Amygdala (tissue), 56 donors: ENCODE data around the gene TAF15.
A peak's percentile ranks its signal among the peaks of the same experiment; 100 is the strongest.

ENCODE experiments used
- DNase-seq, 56 donors: peaks; one replicate each; lab custom pipeline; 2025; lab: John Stamatoyannopoulos, UW

The TAF15 gene

GRCh38 chr17:35867574-35867973 is 58.3 kb downstream of the TAF15 start:
- no peak for DNase-seq

- no peak for DNase-seq
Measured at GRCh38 chr17:35868737-35869136, 59.5 kb downstream of the TAF15 start, which contains the start of gene HEATR9. TSS of gene HEATR9 (minus strand) at chr17:35868891. CDS start at chr17:35868742, 149 bp downstream.

- DNase-seq, result no peak
Measured at GRCh38 chr17:35870906-35871819, 61.9 kb downstream of the TAF15 start.

- no peak for DNase-seq
Measured at GRCh38 chr17:35872196-35872980, 63.1 kb downstream of the TAF15 start.

DNA sequence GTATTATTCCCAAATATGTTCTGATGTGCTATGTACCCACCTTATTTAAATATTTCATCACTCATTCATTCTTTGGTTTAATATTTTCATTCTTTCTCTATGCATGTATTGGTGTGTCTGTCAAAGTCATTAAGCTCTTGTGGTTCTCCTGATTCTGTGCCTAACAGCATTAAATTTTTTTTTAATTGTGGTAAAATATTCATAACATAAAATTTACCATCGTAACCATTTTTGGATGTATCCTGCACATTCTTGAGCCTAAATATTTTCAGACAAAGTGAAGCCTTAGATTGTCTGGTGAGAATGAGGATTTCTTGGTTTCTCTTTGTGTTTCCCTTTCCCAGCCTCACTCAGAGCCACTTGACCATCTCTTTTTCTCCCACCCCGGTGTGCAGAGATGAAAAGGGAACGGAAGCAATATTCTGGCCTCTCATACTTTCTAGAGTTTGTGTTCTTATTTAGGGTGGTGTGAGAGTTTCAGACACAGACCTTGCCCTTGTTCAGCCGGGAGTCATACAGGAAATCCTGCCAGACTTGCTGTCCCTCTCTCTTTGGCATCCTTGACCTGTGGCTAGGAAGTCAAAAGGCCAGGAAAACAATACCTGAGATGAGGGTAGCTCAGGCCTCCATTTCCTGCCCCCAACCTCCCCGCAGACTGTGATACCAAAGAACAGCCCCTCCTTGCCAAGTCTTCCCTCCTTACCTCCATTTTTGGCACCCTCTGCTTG is 66.0 kb downstream of the TAF15 start:
- DNase-seq, result no peak

GRCh38 chr17:35875800-35876139 is 66.5 kb downstream of the TAF15 start:
- DNase-seq, result no peak

DNA sequence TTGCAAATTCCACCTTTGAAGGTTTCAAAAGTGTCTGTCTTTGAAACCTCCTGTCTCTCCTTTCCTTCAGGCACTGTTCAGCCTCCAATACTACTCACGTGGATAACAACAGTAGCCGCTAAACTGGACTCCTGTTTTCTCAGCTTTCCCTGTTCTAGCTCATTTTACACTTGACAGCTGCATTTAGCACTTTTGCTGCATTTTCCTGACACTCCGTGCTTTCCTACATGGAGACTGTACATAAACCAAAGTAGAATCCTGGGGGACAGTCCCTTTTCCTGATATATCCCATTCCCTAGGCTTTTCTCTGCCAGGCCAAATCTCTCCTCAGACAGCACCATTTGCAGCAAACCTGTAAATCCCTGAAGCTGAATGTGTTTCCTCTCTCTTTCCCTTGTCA is 67.2 kb downstream of the TAF15 start:
- DNase-seq, result no peak

- DNase-seq, result no peak
Measured at GRCh38 chr17:35877345-35878029, 68.2 kb downstream of the TAF15 start.

GRCh38 chr17:35878361-35878760 is 69.1 kb downstream of the TAF15 start:
- DNase-seq, result no peak

DNA sequence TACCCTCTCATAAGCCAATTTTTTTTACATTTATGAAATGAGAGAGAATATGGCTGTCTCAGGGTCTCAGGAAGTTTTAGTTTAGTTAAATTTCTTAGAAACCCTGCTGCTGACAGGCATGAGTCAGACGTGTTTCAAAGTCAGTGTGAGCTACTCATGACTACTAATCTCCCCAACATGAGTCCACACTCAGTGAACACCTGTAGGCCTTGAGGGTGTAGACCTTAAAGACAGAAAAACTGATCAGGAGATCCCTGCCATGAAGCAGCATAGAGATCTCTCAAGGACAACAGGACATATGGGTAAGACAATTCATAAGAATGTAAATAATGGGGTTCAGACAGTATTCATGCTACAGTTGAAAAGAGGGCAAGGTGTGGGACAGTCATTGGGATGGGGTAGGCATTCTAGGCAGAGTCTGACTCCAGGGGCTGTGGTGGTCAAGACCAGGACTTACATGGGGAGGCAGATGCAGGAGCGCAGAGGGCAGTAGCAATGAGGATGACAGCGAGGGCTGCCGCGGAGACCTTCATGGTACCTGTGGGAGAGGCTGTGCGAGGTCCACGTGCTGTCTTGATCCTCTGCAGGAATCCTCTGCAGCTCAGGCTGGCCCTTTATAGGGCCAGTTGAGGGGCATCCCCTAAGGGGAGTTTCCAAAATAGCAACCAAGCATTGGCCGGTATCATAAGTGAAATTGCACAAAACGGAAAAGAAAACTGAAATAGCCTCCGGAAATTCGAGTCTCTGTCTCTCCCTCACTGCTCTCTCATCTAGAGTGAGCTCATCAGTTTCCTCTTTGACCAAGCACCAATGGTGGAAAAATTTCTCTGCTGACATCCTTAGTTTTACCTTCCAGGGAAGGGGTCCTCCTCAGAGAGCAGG is 70.7 kb downstream of the TAF15 start, which contains the start of gene CCL5:
CCL5 (minus strand) TSS at position 588 of the 882 bp plus-strand sequence.
- no peak for DNase-seq

GRCh38 chr17:35889241-35889640 is 80.0 kb downstream of the TAF15 start:
- no peak for DNase-seq

GRCh38 chr17:35889818-35890773 is 80.8 kb downstream of the TAF15 start:
- DNase-seq, result peak in 16 of 56 donors; percentile 1 to 60 (median 7)

DNA sequence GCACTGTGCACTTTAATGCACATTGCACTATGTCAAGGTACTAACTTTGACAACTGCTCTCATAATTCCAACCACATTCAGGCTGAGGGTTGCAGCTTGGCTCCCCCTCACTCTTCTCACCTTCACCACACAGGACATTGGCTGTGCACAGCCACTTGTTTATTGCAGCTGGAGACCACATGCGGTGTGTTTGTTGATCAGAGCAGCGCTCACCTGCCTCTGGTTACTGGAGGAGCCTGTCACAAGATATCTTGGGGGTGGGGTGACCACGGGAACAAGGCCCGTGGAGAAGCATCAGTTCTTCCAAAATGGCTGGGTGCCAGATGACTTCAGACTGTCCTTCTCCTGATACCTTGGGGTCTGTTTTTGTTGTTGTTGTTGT is 81.5 kb downstream of the TAF15 start:
- DNase-seq, result no peak

- DNase-seq, result no peak
Measured at GRCh38 chr17:35891269-35891668, 82.0 kb downstream of the TAF15 start.

GRCh38 chr17:35892091-35893035 is 83.1 kb downstream of the TAF15 start:
- DNase-seq, result no peak

DNA sequence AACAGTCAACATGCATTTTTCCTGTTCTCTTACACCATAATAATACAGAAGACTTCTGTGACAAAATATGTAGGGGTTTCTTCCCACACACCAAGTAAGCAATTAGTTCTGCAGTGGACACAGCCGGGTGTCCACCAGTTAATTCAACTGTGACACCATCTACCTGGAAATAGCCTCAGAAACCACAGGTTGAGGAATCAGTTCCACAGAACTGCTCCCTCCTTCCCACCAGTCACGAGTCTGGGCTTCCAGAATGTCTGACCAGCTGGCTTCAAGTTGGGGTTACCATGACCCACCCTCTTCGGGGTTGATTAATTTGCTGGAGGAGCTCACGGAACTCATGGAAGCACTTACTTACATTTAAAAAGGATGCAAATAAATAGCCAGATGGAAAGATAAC is 84.5 kb downstream of the TAF15 start:
- no peak for DNase-seq

DNA sequence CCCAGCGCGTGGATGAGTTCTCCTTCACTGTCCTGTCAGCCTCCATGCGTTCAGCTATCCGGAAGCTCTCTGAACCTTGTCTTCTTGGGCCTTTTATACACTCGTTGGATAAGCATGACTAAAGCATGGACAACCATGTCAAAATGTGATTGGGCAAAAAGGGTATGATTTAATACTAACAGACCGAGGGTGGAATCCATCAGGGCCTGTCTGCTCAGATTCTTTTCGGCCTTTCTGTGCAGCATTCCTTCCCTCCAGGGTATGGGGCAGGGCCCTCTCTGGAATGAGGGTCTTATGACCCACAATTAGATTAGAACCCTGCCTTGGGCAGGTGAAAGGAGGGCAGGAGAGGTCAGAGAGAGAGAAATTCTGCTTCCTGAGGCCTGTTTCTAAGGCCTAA is 84.9 kb downstream of the TAF15 start:
- DNase-seq, result no peak
